ENCODE results near the gene AAK1. TPM values are rescaled to one million over a fixed set of nuclear protein-coding genes. Genes with fewer than 3 reads are reported as not detected.

AAK1 gene
- total RNA-seq, 1 experiment from 2014 or later, result 35.6 TPM

- TF ChIP-seq MXD4 (CRISPR knock-in tag; IDR thresholded peaks at IDR 0.05; ENCODE audit: borderline replicate concordance) (no peak), USF2 (CRISPR knock-in tag; IDR thresholded peaks at IDR 0.05) (no peak), SMAD4 (CRISPR knock-in tag; IDR thresholded peaks at IDR 0.05) (no peak)
Observed at GRCh38 chr2:69641471-69641870, 2.1 kb downstream of the AAK1 start (continued).

GRCh38 chr2:69639266-69639665 is 4.3 kb downstream of the AAK1 start:
- Mint-ChIP-seq H3K9me3 (no peaks in the 10 kb centered on the region), H3K27me3 (ENCODE audit: low read depth) (no peaks in the 10 kb centered on the region), H3K4me3 (no peak overlapping the region), H3K36me3 (no peaks in the 10 kb centered on the region), H3K4me1 (peaks cover 38% of the 10 kb centered on the region), H3K27ac (no peak overlapping the region)
- DNase-seq (ENCODE audit: low spot score) (no peak), ATAC-seq (no peak)
- ChIA-PET CTCF (interaction anchor here (1.1 to 2.2 kb wide), 2 partner anchors 74 to 86 kb away, joined by 3 to 6 read pairs; no protein-coding TSS in a partner anchor), POLR2A (no interaction called here)
- no peak for TF ChIP-seq ZNF317 (CRISPR knock-in tag; IDR thresholded peaks at IDR 0.05; ENCODE audit: borderline replicate concordance, low read depth)

DNA sequence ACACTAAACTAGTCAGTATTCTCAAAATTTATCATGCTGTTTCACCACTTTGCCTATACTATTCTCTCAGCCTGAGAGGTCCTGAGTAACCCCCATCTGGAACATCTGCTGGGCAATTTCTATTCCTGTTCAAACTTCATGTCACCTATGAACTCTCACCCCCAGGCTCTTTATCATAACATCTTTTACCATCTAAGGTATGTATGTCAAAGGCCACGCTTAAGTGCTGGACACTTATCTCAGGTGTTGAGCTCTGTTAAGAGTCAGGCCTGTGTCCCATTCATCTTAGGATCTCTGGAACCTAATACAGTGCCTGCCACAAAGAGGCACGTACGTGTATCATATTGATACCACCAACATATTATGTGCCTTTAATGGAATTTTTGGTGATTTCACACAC is 4.9 kb downstream of the AAK1 start:
- no peaks in the 10 kb centered on the region for H3K36me3 Mint-ChIP-seq
- peaks cover 38% of the 10 kb centered on the region for H3K4me1 Mint-ChIP-seq
- no peak overlapping the region for H3K27ac Mint-ChIP-seq
- H3K9me3 Mint-ChIP-seq, result no peaks in the 10 kb centered on the region
- no peak overlapping the region for H3K4me3 Mint-ChIP-seq
- ATAC-seq, result no peak
- CTCF ChIA-PET, result interaction anchor here (1.1 to 2.2 kb wide), 2 partner anchors 73 to 86 kb away, joined by 3 to 6 read pairs; no protein-coding TSS in a partner anchor
- no peak for DNase-seq (ENCODE audit: low spot score)
- H3K27me3 Mint-ChIP-seq (ENCODE audit: low read depth), result no peaks in the 10 kb centered on the region
- POLR2A ChIA-PET, result no interaction called here
- TF ChIP-seq NR2C2 (CRISPR knock-in tag; IDR thresholded peaks at IDR 0.05), result no peak
- TF ChIP-seq ZNF121 (CRISPR knock-in tag; IDR thresholded peaks at IDR 0.05), result no peak
- no peak for TF ChIP-seq NFE2L1 (CRISPR knock-in tag; IDR thresholded peaks at IDR 0.05)
- TF ChIP-seq, protein P1, sequence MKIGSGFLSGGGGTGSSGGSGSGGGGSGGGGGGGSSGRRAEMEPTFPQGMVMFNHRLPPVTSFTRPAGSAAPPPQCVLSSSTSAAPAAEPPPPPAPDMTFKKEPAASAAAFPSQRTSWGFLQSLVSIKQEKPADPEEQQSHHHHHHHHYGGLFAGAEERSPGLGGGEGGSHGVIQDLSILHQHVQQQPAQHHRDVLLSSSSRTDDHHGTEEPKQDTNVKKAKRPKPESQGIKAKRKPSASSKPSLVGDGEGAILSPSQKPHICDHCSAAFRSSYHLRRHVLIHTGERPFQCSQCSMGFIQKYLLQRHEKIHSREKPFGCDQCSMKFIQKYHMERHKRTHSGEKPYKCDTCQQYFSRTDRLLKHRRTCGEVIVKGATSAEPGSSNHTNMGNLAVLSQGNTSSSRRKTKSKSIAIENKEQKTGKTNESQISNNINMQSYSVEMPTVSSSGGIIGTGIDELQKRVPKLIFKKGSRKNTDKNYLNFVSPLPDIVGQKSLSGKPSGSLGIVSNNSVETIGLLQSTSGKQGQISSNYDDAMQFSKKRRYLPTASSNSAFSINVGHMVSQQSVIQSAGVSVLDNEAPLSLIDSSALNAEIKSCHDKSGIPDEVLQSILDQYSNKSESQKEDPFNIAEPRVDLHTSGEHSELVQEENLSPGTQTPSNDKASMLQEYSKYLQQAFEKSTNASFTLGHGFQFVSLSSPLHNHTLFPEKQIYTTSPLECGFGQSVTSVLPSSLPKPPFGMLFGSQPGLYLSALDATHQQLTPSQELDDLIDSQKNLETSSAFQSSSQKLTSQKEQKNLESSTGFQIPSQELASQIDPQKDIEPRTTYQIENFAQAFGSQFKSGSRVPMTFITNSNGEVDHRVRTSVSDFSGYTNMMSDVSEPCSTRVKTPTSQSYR (CRISPR knock-in tag; IDR thresholded peaks at IDR 0.05), result no peak
- TF ChIP-seq ZNF671 (CRISPR knock-in tag; IDR thresholded peaks at IDR 0.05), result no peak
- no peak for TF ChIP-seq KAT7 (CRISPR knock-in tag; IDR thresholded peaks at IDR 0.05; ENCODE audit: borderline replicate concordance)
- no peak for TF ChIP-seq PRRX2 (CRISPR knock-in tag; IDR thresholded peaks at IDR 0.05)
- TF ChIP-seq, protein P2, sequence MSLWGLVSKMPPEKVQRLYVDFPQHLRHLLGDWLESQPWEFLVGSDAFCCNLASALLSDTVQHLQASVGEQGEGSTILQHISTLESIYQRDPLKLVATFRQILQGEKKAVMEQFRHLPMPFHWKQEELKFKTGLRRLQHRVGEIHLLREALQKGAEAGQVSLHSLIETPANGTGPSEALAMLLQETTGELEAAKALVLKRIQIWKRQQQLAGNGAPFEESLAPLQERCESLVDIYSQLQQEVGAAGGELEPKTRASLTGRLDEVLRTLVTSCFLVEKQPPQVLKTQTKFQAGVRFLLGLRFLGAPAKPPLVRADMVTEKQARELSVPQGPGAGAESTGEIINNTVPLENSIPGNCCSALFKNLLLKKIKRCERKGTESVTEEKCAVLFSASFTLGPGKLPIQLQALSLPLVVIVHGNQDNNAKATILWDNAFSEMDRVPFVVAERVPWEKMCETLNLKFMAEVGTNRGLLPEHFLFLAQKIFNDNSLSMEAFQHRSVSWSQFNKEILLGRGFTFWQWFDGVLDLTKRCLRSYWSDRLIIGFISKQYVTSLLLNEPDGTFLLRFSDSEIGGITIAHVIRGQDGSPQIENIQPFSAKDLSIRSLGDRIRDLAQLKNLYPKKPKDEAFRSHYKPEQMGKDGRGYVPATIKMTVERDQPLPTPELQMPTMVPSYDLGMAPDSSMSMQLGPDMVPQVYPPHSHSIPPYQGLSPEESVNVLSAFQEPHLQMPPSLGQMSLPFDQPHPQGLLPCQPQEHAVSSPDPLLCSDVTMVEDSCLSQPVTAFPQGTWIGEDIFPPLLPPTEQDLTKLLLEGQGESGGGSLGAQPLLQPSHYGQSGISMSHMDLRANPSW (CRISPR knock-in tag; conservative IDR thresholded peaks at IDR 0.05; ENCODE audit: low read depth), result no peak
- no peak for TF ChIP-seq AFF4 (CRISPR knock-in tag; IDR thresholded peaks at IDR 0.05; ENCODE audit: borderline replicate concordance)
- TF ChIP-seq, protein P3, sequence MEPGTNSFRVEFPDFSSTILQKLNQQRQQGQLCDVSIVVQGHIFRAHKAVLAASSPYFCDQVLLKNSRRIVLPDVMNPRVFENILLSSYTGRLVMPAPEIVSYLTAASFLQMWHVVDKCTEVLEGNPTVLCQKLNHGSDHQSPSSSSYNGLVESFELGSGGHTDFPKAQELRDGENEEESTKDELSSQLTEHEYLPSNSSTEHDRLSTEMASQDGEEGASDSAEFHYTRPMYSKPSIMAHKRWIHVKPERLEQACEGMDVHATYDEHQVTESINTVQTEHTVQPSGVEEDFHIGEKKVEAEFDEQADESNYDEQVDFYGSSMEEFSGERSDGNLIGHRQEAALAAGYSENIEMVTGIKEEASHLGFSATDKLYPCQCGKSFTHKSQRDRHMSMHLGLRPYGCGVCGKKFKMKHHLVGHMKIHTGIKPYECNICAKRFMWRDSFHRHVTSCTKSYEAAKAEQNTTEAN (CRISPR knock-in tag; IDR thresholded peaks at IDR 0.05), result no peak
- TF ChIP-seq ETV6 (CRISPR knock-in tag; IDR thresholded peaks at IDR 0.05), result no peak
- TF ChIP-seq E2F5 (CRISPR knock-in tag; IDR thresholded peaks at IDR 0.05), result no peak
- TF ChIP-seq JUN (CRISPR knock-in tag; IDR thresholded peaks at IDR 0.05), result no peak
- TF ChIP-seq ZNF396 (CRISPR knock-in tag; IDR thresholded peaks at IDR 0.05; ENCODE audit: borderline replicate concordance), result no peak
- TF ChIP-seq MAX (CRISPR knock-in tag; IDR thresholded peaks at IDR 0.05), result no peak
- TF ChIP-seq, protein P4, sequence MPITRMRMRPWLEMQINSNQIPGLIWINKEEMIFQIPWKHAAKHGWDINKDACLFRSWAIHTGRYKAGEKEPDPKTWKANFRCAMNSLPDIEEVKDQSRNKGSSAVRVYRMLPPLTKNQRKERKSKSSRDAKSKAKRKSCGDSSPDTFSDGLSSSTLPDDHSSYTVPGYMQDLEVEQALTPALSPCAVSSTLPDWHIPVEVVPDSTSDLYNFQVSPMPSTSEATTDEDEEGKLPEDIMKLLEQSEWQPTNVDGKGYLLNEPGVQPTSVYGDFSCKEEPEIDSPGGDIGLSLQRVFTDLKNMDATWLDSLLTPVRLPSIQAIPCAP (CRISPR knock-in tag; IDR thresholded peaks at IDR 0.05), result no peak
- TF ChIP-seq OVOL2 (CRISPR knock-in tag; IDR thresholded peaks at IDR 0.05; ENCODE audit: borderline replicate concordance), result no peak
- no peak for TF ChIP-seq MXD4 (CRISPR knock-in tag; IDR thresholded peaks at IDR 0.05; ENCODE audit: borderline replicate concordance)
